ENCODE measurements around the gene TADA3.
"Not testable (repeated sequence)": the region's sequence is repeated elsewhere in the genome, so short reads cannot be mapped to it uniquely, and the experiment has no call there.

TADA3 gene

DNA sequence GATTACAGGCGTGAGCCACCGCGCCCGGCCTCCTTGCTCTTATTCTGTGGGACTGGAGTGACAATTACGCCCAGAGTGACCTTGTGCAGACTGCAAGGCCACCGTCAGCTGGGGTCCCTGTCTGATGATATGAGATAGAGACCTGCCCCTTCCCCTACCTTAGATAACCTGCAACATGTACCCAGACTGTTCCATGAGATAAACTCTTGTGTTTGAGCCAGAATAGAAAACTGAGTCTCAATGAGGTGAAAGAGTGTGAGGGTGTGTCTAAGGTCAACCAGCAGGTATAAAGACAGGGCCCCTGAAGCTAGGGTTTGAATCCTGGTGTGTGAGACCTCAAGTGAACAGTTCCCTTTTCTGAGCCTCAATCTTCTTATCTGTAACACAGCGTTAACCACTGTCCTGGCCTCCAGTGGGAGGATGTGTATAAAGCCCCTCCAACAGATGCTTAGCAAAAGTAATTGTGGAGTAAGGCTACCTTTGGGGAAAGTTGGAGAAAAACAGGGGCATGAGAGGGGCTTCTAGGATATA lies 6.0 kb downstream of the TADA3 start:
- no peak for DNase-seq
- intact Hi-C loops (cut with DNase I): no loop called here

DNA sequence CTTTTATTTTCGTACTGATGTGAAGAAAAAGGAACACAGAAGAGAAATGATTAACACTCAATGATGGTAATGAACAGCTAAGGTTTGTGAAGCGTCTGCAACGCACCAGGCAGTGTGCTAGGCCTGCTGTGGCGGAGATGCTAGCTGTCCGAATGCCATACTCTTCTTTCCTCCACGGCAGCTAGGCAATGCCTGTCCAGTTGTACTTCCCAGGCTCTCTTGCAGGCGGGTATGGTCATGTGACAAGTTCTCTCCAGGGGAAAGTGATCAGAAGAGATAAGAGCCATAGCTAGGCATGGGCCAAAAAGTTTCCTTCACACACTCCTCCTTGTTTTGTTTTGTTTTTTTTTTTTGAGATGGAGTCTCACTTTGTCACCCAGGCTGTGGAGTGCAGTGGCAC lies 6.7 kb downstream of the TADA3 start:
- DNase-seq: peak in 1 of 10 donors; percentile 59
- intact Hi-C loops (cut with DNase I): no loop called here

- no peak for DNase-seq
- intact Hi-C loops (cut with DNase I): no loop called here
Measured at GRCh38 chr3:9784965-9785364, 7.3 kb downstream of the TADA3 start.

DNA sequence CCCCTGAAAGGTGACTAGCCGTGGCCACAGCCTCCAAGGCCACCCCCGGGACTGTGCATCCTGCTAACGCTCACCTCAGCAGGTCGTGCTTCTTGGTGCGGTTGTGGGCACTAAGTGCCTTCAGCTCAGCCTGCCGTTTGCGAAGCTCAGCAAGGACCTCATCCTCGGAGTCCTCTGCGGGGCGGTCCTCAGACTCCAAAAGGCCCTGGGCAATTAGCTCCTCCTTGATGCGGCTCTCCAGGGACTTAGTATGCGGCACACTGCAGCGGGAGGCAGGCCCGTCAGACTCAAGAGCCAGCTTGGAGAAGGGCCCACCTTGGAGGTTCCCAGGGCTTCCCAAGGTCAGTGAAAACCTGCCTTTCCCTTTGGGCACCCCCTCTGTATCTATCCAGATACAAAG lies 8.3 kb downstream of the TADA3 start:
- intact Hi-C loops (cut with DNase I): no loop called here

GRCh38 chr3:9782770-9783169 lies 9.5 kb downstream of the TADA3 start:
- intact Hi-C loops (cut with DNase I): no loop called here
- DNase-seq: no peak

More for the DNA sequence above, 8.3 kb downstream of the TADA3 start:
- peak in 1 of 10 donors; percentile 77 for DNase-seq

- no peak for DNase-seq
- intact Hi-C loops (cut with DNase I): no loop called here
Measured at GRCh38 chr3:9781978-9782603, 10.2 kb downstream of the TADA3 start.

DNA sequence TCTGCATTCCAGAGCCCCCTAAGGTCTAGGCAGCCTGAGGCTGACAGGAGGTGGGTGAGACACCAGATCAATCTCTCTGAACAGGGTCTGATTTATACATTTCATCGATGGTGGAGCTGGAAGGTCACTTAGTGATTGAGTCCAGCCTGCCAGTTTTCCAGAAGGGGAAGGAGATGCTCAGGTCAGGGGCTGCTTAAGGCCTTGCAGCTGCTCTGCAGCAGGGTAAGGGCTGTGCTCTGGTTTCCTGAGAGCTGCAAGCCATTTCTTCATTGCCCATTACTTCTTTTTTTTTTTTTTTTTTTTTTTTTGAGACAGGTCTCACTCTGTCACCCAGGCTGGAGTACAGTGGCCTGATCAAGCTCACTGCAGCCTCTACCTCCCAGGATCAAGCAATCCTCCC lies 10.7 kb downstream of the TADA3 start:
- no peak for DNase-seq
- intact Hi-C loops (cut with DNase I): no loop called here

- intact Hi-C loops (cut with DNase I): no loop called here
- peak in 1 of 10 donors; percentile 11 for DNase-seq
Measured at GRCh38 chr3:9780910-9781309, 11.4 kb downstream of the TADA3 start.

DNA sequence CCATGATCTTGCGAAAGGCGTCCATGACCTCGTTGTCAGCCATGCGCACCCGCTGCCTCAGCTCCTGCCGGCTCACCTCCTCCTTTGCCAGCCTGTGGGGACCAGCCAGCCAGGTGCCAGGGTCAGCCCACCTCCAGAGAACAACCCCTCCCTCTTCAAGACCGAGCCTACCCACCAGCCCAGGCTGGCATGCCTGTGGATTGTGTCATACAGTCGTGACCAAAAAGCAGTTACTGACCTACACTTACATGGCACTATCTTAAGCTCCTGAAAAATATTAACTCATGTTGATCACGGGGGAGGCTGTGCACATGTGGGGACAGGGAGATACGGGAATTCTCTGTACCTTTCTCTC lies 11.8 kb downstream of the TADA3 start:
- no peak for DNase-seq
- intact Hi-C loops (cut with DNase I): no loop called here

- intact Hi-C loops (cut with DNase I): no loop called here
- peak in 2 of 10 donors; percentile 60 to 77 for DNase-seq
Measured at GRCh38 chr3:9779721-9780457, 12.4 kb downstream of the TADA3 start.

- intact Hi-C loops (cut with DNase I): no loop called here
- DNase-seq: peak in 1 of 10 donors; percentile 41
Measured at GRCh38 chr3:9779075-9779593, 13.1 kb downstream of the TADA3 start.

GRCh38 chr3:9778143-9779074 lies 13.9 kb downstream of the TADA3 start:
- DNase-seq: peak in 3 of 10 donors; percentile 66 to 91 (median 86)
- intact Hi-C loops (cut with DNase I): no loop called here

DNA sequence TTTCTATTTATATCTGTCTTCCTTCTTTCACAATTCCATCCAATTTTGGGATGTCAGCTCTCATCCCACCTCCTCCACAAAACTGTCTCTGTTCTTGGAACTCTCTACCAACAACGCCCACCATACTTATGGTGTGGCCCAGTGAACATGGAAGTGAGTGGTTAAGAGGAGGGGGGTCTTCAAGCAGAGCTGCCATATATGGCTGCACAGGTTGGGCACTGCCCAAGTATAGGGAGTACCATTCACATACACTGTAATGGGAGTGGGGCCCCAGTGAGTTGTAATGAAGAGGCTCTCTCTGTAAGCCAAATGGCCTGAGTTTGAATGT lies 14.6 kb downstream of the TADA3 start:
- DNase-seq: peak in 1 of 10 donors; percentile 60
- intact Hi-C loops (cut with DNase I): no loop called here

DNA sequence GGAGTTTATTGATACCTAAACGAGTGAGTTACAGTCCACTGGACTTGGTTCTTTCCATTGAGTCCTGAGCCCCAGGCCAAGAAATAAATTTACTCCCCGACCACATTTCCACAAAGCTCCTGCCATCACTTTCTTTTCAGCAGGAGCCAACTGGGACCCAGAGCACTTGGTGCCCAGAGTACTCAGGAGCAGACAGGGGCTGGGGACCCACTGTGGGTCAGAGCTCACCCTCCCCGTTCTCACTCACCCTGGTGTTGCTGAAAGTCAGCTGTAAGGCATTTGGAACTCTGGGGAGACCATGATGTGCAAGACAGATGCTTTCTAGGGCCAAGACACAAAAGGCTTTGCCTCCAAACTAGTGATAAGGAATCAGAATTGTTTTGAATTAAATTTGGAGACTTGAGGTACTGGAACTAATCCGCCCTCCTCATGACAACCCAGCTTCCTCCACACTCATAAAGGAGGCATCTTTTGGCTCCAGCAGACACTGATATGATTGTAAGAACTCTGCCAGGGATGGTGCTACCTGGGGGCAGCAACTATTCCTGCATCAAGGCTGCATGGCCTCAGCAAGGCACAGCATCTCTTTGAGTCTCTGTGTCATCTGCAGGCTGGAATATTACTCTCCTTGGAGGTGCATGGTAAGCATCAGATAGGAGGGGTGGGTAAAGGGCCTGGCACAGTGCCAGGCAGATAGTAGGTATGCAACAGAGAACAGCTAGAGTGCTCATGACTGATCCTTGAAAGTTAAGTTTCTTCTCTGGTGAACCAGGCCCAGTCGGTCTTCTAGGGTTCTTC lies 15.2 kb downstream of the TADA3 start:
- DNase-seq: peak in 1 of 10 donors; percentile 35
- intact Hi-C loops (cut with DNase I): no loop called here

GRCh38 chr3:9771007-9771406 lies 21.3 kb downstream of the TADA3 start:
- intact Hi-C loops (cut with DNase I): not testable (repeated sequence)

GRCh38 chr3:9770276-9770812 lies 21.9 kb downstream of the TADA3 start:
- intact Hi-C loops (cut with DNase I): no loop called here

More at GRCh38 chr3:9771007-9771406, 21.3 kb downstream of the TADA3 start:
- DNase-seq: not testable (repeated sequence)

DNA sequence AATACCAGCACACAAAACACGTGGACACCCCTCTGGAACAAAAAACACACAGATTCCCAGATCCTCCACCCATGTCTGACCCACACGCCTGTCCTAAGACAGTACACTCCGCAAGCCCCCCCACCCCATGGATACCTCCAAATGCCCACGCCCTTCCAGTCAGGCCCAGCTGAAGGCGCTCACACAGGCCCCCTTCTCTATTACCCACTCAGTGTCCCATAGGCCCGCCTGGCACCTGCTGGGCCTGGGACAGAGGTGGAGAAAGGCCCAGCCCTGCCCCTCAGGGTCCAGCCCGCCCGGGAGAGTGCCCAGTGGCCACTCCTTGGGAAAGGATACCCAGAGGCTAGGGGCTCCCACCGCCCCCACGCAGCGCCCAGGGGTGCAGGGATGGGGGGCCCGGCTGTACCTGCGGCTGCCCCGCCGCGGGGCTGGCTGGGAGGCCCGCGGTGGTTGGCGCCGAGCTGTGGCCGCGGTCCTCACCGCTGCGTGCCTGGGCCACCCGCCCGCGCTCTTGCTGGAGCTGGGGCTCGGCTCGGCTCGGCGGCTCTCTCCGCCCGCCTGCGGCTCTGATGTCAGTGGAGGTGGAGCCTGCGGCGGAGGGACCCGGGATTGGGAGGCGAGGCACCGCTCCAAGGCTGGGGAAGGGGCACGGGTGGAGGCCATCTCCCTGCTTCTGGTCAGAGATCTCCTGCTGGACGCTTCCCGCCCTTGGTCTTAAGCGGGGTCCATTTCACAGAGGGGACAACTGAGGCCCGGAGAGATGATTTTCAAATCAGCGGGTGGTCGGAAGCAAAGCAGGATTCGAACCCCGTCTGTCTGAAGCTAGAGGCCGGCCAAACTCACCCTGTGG lies 22.6 kb downstream of the TADA3 start, which contains the start of gene CAMK1:
TSS of gene CAMK1 (minus strand) at position 522 of the 850 bp plus-strand sequence. CDS start 2,198 bp downstream, outside the sequence.
- intact Hi-C loops (cut with DNase I): no loop called here
- DNase-seq: peak; percentile 38 to 97 (median 83)

More at GRCh38 chr3:9770276-9770812, 21.9 kb downstream of the TADA3 start:
- peak in 7 of 10 donors; percentile 58 to 90 (median 61) for DNase-seq

- intact Hi-C loops (cut with DNase I): no loop called here
- no peak for DNase-seq
Measured at GRCh38 chr3:9769012-9769411, 23.3 kb downstream of the TADA3 start.

Data from posterior cingulate gyrus (tissue), 11 donors.